Adipose tissue (tissue), 3 donors: ENCODE data around the gene CPEB1. TPM values are rescaled to one million over a fixed set of nuclear protein-coding genes. Genes with fewer than 3 reads are reported as not detected.

ENCODE experiments used
- H3K27ac ChIP-seq: one replicate; pipeline ENCODE4 v1.5.1; 2013; ENCODE audit warnings: low read depth, low read length
- WGBS, 3 donors: extraction: QIAGEN DNeasy Blood & Tissue Kit; methylation state at CpG; one replicate each; pipeline ENCODE4 v1.1.7; 2013; 5-methylcytosine and 5-hydroxymethylcytosine counted together
- polyA plus RNA-seq, 3 donors: library from polyadenylated mRNA; stranded (reverse); fragments of 200-250 nt; gene quantifications; one replicate each; pipeline ENCODE4 v1.2.3, GENCODE V29; 2013
- donor health status: healthy with polysubstance abuse.
- donor health status: Bipolar disorder and iron deficiency.
- donor health status: healthy.

CPEB1 gene
- 1 to 10 TPM in 1 of 3 donors, under 1 TPM in 2; 0.48 to 8.2 (median 0.49) TPM for polyA plus RNA-seq

- WGBS, 3 donors: 9 to 11% (median 11%) methylated on average over 85 to 95 of the region's 96 CpGs
- H3K27ac ChIP-seq: no peak within 1 kb of the TSS
Observed at GRCh38 chr15:82647045-82647834, at the start of gene CPEB1. Gene CPEB1 (minus strand): TSS chr15:82647363. CDS start chr15:82628459, 18,904 bp downstream.

- H3K27ac ChIP-seq: no peak overlapping the region
- WGBS, 3 donors: 86 to 93% (median 91%) methylated on average over 23 of the region's 23 CpGs
Observed at GRCh38 chr15:82692171-82692570, 45.0 kb upstream of the CPEB1 start.

- 89 to 95% (median 92%) methylated on average over 8 of the region's 8 CpGs for whole genome bisulfite sequencing, 3 donors
- H3K27ac ChIP-seq: no peak overlapping the region
Observed at GRCh38 chr15:82689147-82689546, 42.0 kb upstream of the CPEB1 start.

- 86 to 87% (median 87%) methylated on average over 10 of the region's 10 CpGs for WGBS, 3 donors
- no peak overlapping the region for H3K27ac ChIP-seq
Observed at GRCh38 chr15:82688691-82689090, 41.5 kb upstream of the CPEB1 start.

GRCh38 chr15:82681371-82681770 is 34.2 kb upstream of the CPEB1 start:
- H3K27ac ChIP-seq: no peak overlapping the region
- WGBS, 3 donors: 87 to 90% (median 90%) methylated on average over 10 of the region's 10 CpGs

GRCh38 chr15:82680200-82681102 is 33.3 kb upstream of the CPEB1 start:
- no peak overlapping the region for H3K27ac ChIP-seq
- WGBS, 3 donors: 1 to 3% (median 2%) methylated on average over 66 to 76 of the region's 76 CpGs

GRCh38 chr15:82679626-82680199 is 32.5 kb upstream of the CPEB1 start:
- H3K27ac ChIP-seq: no peak overlapping the region
- 31 to 35% (median 34%) methylated on average over 19 of the region's 19 CpGs for WGBS, 3 donors

- WGBS, 3 donors: 82 to 88% (median 85%) methylated on average over 7 of the region's 7 CpGs
- H3K27ac ChIP-seq: no peak overlapping the region
Observed at GRCh38 chr15:82677720-82678323, 30.7 kb upstream of the CPEB1 start.

- H3K27ac ChIP-seq: no peak overlapping the region
- 68 to 86% (median 71%) methylated on average over 2 of the region's 2 CpGs for WGBS, 3 donors
Observed at GRCh38 chr15:82674873-82675272, 27.7 kb upstream of the CPEB1 start.

- no peak overlapping the region for H3K27ac ChIP-seq
- 83 to 86% (median 84%) methylated on average over 4 of the region's 4 CpGs for WGBS, 3 donors
Observed at GRCh38 chr15:82670699-82671098, 23.5 kb upstream of the CPEB1 start.

- H3K27ac ChIP-seq: no peak overlapping the region
- 93 to 96% (median 94%) methylated on average over 10 of the region's 10 CpGs for WGBS, 3 donors
Observed at GRCh38 chr15:82666606-82667005, 19.4 kb upstream of the CPEB1 start.

GRCh38 chr15:82664021-82664420 is 16.9 kb upstream of the CPEB1 start:
- no peak overlapping the region for H3K27ac ChIP-seq
- WGBS, 3 donors: 77 to 87% (median 79%) methylated on average over 4 to 5 of the region's 5 CpGs

- 14 to 24% (median 19%) methylated on average over 4 of the region's 4 CpGs for WGBS, 3 donors
- no peak overlapping the region for H3K27ac ChIP-seq
Observed at GRCh38 chr15:82663186-82663600, 16.0 kb upstream of the CPEB1 start.

GRCh38 chr15:82662641-82663040 is 15.5 kb upstream of the CPEB1 start:
- H3K27ac ChIP-seq: no peak overlapping the region
- 70 to 85% (median 85%) methylated on average over 9 of the region's 9 CpGs for WGBS, 3 donors

GRCh38 chr15:82660378-82660777 is 13.2 kb upstream of the CPEB1 start:
- 35 to 57% (median 51%) methylated on average over 1 of the region's 1 CpG for WGBS, 3 donors
- no peak overlapping the region for H3K27ac ChIP-seq

- 53 to 75% (median 70%) methylated on average over 6 to 7 of the region's 7 CpGs for WGBS, 3 donors
- no peak overlapping the region for H3K27ac ChIP-seq
Observed at GRCh38 chr15:82656641-82657266, 9.6 kb upstream of the CPEB1 start.

- H3K27ac ChIP-seq: no peak overlapping the region
- 70 to 83% (median 76%) methylated on average over 3 of the region's 3 CpGs for WGBS, 3 donors
Observed at GRCh38 chr15:82655606-82656005, 8.4 kb upstream of the CPEB1 start.
